Hematopoietic multipotent progenitor cell (in vitro differentiated cells): ENCODE results near the gene UBXN6. TPM values are rescaled to one million over a fixed set of nuclear protein-coding genes. Genes with fewer than 3 reads are reported as not detected.

Source experiments
- DNase-seq, 3 donors: peaks; one replicate each; pipeline ENCODE4 v3.0.0-alpha.2; 2011 to 2015; ENCODE audit warnings: low read depth in 2 of 3, low spot score in 2 of 3
- total RNA-seq: library from RNA; depleted of rRNA; stranded (reverse); fragments of >200 nt; gene quantifications from one replicate; pipeline ENCODE4 v1.2.3, GENCODE V29; 2012

UBXN6 gene
- total RNA-seq, 1 donor, result 69.7 TPM

DNA sequence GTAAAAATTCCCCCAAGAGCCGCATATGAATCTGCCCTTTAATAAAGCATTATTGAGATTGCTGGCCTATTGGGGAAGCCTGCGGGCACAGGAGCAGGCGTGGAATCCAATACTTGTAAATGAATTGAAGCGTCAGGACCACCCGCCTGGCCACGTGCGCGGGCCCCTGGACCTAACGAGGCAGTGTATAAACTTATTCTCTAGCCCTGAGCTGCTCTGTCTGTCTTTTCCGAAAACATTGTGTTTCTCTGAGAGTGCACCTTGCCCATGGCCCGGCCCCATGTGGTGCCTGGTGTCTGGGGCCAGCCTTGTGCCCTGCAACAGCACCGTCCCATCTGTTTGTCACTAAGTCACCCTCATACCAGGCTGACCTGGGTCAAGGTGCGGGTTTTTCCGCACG lies 14.4 kb downstream of the UBXN6 start:
- no peak for DNase-seq

DNA sequence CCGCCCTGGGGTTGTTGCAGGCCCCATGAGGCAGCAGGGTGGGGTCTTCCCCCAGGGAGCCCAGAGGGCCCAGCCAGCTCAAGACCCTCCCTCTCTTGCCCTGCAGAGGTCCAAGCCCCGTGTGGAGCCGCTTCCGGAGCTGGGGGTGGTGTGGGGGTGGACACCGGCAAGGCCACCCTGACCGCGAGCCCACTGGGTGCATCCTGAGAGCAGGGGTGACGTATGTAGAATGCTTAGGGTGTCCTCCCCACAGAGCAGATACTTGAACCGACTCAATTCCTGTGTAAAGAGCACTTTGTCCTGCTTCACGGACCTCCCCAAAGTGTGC lies 14.8 kb downstream of the UBXN6 start:
- no peak for DNase-seq

DNA sequence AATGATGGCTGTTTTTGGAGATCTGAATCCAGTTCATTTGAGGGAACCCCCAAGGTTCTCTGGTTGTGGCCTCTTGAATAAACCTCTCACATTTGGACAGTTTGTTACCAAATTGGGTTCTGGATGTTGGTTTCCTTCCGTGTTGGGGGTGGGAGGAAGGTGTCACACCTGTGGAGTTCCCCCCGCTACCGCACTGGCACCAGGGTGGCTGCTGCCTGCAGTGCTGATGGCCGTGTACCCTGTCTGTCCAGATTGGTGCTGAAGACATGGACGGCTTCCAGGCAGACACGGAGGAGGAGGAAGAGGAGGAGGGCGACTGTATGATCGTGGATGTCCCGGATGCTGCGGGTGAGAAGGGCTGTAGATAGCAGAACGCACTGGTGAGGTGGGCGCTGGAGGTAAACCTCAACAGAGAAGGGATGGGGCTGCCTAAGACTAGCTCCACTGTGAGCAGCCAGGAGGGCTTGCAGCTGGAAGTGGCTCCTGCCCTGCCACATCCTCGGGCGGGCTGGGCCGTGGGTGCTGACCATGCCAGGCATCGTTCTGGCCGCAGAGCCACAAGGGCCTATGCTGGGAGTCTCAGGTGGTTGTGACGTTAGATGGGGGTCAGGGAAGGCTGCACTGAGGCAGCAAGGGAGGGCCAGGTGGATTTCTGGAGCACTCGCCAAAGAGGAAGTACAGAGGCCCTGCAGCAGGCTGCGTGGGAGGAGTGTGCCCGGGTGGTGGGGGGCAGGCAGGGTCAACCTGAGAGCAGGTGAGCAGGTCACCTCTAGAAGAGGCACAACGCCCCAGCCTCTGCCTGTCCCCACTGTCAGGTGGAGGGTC lies 15.4 kb downstream of the UBXN6 start:
- DNase-seq, result no peak

DNA sequence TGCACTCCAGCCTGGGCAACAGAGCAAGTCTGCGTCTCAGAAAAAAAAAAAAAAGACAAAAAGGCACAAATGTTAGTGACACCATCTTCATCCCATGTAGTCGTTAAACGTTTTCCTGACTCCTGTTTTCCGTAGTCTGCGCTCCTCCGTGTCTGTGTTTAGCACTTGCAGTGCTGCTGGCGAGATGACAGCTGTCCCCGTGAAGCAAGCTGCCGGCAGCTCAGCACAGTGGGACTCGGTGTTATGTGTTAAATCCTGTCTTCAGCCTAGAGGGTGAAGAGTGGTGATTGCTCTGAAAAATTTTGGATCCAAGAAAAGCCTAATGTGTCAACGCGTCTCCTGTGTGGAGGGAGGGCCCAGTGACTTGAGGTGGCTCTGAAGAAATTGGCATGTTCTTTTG lies 18.4 kb downstream of the UBXN6 start:
- no peak for DNase-seq

DNA sequence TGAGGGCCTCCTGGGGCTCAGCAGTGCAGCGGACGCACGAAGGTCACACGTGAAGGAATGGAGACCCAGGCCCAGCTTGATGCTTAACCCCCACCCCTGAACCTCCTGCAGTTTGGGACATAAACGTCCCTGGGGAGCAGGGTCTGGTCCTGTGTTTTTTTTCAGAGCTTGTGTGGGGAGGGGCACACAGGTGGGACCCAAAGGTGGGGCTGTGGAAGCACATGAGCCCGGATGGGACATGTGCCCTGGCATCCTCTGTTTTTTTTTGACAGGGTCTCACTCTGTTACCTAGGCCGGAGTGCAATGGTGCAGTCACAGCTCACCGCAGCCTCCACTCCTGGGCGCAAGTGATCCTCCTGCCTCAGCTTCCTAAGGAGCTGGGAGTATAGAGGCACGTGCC lies 20.5 kb downstream of the UBXN6 start:
- no peak for DNase-seq

DNA sequence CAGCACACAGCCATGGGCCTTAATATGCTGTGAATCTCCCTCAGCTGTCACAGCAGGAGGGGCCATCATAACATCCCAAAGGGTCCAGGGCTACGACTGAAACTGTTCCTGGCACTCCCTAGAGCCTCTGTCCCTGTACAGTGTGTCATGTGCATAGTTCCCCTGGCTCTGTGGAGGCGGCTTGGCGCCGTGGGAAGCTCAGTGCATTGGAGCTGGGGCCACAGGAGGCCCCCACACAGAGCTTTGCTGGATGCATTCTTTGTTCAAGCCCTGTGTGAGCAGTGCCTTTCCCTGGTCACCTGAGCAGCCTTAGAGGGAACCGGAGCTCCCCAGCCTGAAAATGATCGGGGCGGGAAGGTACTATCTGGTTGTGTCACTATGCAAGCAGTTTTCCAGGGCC lies 21.4 kb downstream of the UBXN6 start:
- DNase-seq, result no peak

DNA sequence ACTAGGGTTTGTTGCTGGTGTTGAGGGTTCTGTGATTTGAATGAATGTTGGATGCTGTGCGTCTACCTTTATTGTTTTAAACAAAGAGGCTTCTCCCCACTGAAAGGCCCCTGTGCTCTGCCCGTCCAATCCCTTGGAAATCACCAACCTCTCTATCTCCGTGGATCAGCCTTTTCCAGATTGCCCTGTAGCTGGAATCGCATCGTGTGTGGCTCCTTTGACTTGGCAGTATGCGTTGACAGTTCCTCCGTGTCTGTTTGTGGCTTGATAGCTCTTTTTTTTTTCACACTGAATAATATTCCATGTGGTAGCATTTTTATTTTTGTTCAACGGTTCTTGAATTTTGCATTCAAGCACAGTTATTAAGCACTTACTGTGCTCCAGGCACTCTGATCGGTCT lies 23.2 kb downstream of the UBXN6 start:
- no peak for DNase-seq

DNA sequence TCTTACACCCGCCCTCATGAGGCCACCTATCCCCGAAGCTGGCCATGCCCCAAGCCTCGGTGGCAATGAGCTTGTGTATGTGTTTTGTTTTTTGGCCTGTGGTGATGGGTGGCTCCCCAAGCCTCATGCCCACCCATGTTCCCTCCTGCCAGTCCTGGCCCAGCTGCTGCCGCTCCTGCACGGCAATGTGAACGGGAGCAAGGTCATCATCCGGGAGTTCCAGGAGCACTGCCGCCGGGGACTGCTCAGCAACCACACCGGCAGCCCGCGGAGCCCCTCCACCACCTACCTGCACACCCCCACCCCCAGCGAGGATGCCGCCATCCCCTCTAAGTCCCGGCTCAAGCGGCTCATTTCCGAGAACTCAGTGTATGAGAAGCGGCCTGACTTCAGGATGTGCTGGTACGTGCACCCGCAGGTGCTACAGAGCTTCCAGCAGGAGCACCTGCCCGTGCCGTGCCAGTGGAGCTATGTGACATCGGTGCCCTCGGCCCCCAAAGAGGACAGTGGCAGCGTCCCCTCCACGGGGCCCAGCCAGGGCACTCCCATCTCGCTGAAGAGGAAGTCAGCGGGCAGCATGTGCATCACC lies 24.6 kb downstream of the UBXN6 start:
- DNase-seq, result no peak

DNA sequence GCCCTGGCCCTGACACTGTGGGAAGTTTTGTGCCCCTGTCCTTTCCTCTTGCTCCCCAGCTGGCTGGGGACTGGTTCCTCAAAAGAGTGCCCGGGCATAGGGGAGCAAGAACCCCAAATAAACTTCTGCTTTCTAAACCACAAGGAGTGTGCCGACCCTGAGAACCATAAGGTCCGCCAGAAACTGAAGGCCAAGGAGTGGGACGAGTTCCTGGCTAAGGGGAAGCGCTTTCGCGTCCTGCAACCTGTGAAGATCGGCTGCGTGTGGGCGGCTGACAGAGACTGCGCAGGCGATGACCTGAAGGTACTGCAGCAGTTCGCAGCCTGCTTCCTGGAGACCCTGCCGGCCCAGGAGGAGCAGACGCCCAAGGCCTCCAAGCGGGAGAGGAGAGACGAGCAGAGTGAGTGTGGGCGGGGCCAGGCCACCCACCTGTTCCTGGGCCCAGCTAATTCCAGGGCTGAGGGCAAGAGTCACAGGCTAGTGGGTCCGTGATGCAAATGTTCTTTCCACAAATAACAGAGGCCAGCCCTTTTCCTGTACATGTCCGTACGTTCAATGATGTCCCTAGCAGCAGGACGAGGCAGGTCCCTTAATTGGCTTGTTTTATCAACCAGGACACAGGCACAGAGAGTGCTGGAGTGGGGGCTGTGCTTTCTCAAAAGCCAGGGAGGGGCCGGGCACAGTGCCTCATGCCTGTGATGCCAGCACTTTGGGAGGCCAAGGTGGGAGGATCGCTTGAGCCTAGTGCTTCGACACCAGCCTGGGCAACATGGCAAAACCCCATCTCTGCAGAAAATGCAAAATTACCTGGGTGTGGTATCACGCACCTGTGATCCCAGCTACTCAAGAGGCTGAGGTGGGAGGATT lies 25.6 kb downstream of the UBXN6 start:
- peak in 2 of 3 donors; percentile 67 to 84 for DNase-seq

DNA sequence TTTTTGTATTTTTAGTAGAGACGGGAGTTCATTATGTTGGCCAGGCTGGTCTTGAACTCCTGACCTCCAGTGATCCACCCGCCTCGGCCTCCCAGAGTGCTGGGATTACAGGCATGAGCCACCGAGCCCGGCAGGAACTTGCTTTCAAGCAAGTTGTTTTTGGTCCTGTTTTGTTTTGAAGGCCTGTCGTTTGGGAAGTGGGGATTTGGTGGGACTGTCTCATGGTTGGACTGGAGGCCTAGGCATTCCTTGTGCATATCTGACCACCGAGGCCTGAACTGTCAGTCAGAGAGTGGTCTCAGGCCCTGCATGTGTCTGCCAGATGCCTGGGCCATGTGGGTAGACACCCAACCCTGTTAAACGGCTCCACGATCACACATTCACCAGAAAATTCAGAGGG lies 26.3 kb downstream of the UBXN6 start:
- peak in 1 of 3 donors; percentile 12 for DNase-seq

DNA sequence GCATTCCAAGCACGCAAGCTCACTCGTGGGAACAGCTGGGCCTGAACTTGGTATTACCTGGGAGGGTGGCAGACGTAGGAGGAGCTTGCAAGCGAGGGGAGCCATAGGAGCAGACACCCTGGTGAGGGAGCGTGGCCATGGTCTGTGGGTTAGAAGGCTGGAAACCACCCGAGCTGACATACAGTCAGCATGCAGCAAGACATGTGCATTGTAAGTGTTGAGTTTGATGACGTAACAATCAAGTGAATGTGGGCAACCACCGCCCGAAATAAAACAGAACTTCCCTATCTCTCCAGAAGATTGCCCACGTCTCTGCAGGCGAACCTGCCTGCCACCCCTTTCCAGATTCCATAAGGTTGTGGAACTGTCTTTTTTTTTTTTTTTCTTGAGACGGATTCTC lies 26.8 kb downstream of the UBXN6 start:
- DNase-seq, result peak in 2 of 3 donors; percentile 74 to 80

DNA sequence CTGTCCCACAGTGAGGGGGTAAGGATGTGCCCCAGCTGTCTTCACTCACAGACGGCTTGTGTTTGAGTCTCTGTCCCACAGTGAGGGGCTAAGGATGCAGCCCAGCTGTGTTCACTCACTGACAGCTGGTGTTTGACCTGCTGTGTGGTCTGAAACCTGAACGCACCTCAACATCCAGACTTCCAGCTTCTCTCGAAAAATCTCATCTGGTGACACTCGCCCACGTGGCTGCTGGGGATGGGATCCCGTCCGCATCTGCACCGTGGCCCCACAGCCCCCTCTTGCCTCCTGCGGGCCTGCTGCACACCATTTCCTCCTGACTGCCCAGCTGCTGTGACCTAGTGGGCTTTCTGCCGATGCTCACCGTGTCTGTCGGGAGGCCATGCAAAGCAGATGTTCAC lies 27.8 kb downstream of the UBXN6 start:
- DNase-seq, result no peak

DNA sequence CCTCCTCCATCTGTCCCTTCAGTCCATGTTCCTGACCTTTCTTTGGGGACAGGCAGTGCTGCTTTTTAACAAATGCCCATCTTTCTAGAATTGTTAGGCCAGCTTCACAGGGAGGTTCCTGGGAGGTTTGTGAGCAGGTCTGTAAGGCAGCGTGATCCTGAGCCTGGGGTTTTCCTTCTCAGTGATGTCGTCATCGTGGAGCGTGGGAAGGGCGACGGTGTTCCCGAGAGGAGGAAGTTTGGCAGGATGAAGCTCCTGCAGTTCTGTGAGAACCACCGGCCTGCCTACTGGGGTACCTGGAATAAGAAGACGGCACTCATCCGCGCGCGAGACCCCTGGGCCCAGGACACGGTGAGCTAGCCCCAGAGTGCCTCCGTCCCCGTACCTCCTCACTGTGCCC lies 28.3 kb downstream of the UBXN6 start:
- no peak for DNase-seq

DNA sequence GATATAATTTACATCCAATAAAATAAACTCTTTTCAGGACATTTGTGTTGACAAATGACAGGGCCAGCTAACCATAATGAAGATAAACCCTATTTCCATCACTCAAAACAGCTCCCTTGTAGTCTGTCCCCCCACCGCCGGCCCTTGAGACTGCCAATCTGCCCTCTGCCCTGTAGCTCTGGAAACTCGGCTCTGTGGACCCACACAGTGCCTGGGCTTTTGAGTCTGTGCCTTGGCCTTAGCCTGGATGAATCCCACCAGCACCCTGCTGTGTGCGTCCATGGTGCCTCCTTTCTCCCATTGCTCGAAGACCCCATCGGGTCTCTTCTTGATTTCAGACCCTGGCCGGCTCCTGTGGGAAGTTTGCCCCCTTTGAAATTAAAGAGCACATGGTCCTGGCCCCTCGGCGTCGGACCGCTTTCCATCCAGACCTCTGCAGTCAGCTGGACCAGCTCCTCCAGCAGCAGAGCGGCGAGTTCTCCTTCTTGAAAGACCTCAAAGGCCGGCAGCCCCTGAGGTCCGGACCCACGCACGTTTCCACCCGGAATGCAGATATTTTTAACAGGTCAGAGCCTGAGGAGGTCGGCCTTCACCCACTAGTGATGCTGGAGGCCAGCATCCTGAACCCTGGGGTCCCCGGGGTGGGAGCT lies 29.1 kb downstream of the UBXN6 start:
- DNase-seq, result no peak

DNA sequence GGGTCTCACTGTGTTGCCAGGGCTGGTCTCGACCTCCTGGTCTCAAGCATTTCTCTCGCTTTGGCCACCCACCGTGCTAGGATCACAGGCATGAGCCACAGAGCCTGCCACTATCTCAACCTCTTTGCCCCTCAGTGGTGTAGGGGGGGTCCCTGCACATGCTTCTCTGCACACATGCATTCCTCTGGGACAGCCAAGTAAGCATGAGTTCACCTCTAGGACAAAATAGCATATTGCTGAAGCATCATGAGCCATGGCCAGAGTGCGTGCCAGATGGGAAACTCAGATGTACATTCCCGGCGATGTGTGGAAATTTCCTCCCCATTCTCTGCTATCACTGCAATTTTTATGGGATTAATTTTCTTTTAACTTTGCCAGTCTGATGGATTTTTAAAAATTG lies 32.1 kb downstream of the UBXN6 start:
- DNase-seq, result no peak

DNA sequence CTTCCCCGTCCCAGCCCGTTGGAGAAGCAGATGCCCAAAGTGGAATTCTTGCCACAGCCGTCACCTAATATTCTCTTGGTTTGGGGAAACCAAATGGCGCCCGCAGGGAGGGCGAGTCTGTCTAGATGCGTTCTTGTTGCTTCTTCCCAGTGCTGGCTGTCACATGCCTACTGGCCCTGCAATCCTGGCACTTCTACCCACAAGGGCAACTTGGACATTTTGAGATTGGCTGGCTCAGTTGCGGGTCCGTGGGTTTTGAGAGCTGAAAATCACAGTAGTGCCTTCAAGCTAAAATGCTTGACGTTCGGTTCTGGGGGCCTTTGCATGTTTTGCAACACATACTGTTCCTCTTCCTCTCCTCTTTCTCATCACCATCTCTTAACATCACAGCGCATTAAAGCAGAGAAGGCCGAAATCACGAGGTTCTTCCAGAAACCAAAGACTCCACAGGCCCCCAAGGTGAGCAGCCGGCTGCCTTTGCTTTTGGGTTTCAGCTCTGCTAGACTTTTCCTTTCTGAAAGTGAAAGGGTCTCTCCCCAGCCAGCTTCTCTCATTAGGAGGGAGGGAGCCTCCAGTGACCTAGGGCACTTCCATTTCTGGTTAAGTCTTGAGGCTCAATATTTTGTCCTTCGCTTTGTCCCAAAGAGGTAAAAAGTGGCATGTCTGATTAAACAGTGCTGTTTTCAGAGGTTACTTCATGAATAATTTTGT lies 34.0 kb downstream of the UBXN6 start:
- no peak for DNase-seq

DNA sequence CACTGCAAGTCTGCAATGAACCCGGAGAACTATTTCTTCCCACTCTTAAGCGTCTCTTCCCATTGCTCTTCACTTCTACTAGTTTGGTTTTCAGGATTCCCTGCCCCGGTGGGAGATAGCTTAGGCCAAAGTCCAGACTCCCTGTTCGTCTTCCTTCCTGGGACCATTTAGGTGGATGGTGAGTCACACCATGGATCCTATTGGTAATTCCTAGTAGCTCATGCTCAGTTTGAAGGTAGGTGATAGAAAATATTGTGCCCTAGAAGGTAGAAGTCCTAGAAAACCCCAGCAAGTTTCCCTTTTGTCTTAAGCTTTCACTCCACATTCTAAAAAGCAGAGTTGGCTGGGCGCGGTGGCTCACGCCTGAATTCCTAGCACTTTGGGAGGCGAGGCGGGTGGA lies 41.3 kb downstream of the UBXN6 start:
- no peak for DNase-seq

DNA sequence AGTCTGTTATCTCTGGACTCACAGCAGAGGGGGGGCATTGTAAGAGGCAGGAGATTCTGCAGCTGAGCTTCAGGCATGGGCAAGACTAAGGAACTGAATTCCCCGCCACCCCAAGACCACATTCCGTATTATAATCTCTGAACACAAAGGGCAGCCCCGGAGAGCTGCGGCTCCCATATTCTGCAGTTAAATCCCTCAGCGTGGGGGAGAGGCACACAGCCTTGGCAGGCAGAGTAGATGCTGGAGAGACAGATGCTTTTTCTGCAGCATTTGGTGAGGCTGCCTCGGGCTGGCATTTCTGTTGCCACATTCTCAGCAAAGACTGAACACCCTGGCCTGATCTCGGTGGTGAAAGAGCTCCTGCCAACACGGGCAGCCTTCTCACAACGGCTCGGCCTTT lies 42.2 kb downstream of the UBXN6 start:
- DNase-seq, result no peak

DNA sequence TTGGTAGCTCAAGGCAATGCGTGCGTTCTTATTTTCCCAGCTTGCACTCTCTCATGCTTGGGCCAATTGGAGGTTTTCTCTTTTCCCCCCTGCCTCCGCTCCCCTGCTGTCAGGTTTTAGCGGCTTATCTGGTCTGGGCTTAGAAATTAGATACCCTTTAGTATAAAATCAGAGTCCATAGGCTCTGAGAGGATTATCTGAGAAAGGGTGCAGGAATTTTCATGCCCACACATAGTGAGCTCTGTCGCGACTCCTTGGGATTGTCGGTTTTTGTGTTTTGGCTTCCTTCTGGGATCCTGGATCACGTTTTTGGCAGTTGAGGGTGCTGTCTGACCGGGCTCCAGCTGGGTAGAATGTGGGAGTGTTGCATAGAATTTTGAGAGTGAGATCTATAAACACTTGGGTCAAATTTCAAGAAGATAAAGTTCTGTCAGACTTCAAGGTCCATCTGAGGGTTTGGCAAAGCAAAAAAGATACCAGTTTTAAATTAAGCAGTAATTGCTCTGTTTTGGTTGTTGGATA lies 42.7 kb downstream of the UBXN6 start:
- no peak for DNase-seq

DNA sequence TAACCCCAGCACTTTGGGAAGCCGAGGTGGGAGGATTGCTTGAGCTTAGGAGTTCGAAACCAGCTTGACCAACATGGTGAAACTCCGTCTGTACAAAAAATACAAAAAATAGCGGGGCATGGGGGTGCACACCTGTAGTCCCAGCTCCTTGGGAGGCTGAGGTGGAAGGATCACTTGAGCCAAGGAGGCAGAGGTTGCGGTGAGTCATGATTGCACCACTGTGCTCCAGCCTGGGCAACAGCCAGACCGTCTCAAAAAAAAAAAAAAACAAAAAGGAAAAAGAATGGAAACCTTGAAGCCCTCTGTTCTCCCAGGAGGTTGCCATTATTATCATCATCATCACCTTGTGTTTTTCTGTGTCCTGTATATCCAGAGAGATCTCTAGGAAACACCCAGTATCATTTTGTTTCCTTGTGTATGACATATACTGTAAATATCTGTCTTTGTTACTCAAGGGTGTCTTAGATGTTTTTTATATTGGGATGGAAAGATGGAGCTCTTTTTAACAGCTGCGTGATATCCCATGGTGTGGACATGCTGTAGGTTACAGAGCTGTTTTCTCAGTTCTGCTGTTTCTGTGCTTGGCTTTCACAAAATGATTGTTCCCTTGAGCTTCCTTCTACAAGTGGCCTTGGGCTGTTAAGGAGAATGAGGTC lies 43.3 kb downstream of the UBXN6 start:
- no peak for DNase-seq
